Panc1 (cell line): Measurements from ENCODE around the gene MYH7.

Experiments used
- CTCF ChIP-seq: fragments of 450-650 bp; IDR thresholded peaks from 2 replicates; pipeline ENCODE4 v1.5.1; 2017; ENCODE audit warnings: mild to moderate bottlenecking
- TCF7L2 ChIP-seq: IDR thresholded peaks from 2 replicates; pipeline ENCODE4 v1.6.1; 2011; ENCODE audit warnings: mild to moderate bottlenecking, low read depth, low read length, inconsistent platforms

- TF ChIP-seq CTCF (no peak), TCF7L2 (no peak)
Measured at GRCh38 chr14:23373041-23373440, 62.4 kb downstream of the MYH7 start.
